Activated CD4-positive, alpha-beta T cell treated with anti-CD3 and anti-CD28 coated beads, Interleukin-10, Interleukin-2, amounts not matched to agents 100 ng/mL and 50 ng/mL, durations not matched to agents 16 hours and 8 hours (primary cell): Measurements from ENCODE around the gene HACL1.
A peak's percentile ranks its signal among the peaks of the same experiment; 100 is the strongest.
"Not testable (repeated sequence)": the region's sequence is repeated elsewhere in the genome, so short reads cannot be mapped to it uniquely, and the experiment has no call there.

Source experiments
- DNase-seq: peaks from one replicate; pipeline ENCODE4 v3.0.0-alpha.2; 2020

HACL1 gene

GRCh38 chr3:15629860-15630597 lies 28.7 kb upstream of the HACL1 start:
- peak; percentile 88 for DNase-seq

DNA sequence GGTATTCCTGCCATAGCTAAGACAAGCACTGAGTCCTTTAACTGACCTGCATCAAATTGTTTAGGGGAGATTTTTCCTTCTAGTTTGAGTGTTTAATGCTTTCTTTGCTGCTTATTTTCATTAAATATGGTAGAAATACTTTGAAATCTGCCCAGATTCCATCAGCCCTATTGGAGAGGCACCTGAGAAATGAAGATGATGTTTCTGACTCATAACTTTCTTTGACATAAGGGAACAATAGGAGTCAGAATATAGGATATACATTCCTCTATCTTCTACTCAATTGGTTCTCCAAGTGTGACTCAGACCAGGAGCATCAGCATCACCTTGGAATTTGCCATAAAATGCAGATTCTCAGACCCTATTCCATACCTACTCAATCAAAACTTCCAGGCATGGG lies 27.6 kb upstream of the HACL1 start:
- no peak for DNase-seq

DNA sequence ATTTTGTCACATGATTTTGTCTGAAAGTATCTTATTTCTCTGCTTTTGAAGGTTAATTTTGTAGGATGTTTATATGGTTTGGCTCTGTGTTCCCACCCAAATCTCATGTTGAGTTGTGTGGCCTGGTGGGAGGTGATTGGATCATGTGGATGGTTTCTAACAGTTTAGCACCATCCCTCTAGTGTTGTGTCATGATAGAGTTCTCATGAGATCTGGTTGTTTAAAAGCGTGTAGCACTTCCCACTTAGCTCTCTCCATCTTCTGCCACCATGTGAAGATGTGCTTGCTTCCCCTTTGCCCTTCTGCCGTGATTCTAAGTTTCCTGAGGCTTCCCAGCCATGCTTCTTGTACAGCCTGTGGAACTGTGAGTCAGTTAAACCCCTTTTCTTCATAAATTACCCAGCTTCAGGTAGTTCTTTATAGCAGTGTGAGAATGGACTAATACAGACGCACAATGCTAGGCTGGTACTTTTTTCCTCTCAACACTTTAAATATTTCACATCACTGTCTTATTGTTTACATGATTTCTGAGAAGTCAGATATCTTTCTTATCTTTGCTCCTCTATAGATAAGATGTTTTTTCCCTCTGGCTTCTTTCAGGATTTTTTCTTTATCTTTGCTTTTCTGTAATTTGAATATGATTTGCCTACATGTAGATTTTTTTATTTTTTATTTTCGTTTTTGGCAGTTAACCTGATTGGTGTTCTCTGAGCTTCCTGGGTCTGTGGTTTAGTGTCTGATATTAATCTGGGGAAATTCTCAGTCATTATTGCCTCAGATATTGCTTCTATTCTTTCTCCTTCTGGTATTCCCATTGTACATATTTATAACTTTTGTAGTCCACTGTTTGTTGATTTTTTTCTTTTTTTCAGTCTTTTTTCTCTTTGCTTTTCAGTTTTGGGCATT lies 22.4 kb upstream of the HACL1 start:
- peak; percentile 33 for DNase-seq

- not testable (repeated sequence) for DNase-seq
Observed at GRCh38 chr3:15619659-15620464, 18.5 kb upstream of the HACL1 start.

DNA sequence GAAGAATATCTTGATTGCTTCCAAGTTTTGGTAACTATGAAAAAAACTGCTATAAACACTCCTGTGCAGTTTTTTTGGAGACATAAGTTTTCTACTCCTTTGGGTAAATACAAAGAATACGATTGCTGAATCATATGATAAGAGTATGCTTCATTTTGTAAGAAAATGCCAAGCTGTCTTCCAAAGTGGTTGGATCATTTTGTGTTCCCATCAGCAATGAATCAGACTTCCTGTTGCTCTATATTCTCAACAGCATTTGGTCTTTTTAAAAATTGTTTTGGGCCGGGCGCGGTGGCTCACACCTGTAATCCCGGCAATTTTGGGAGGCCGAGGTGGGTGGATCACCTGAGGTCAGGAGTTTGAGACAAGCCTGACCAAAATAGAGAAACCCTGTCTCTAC lies 14.7 kb upstream of the HACL1 start:
- no peak for DNase-seq

DNA sequence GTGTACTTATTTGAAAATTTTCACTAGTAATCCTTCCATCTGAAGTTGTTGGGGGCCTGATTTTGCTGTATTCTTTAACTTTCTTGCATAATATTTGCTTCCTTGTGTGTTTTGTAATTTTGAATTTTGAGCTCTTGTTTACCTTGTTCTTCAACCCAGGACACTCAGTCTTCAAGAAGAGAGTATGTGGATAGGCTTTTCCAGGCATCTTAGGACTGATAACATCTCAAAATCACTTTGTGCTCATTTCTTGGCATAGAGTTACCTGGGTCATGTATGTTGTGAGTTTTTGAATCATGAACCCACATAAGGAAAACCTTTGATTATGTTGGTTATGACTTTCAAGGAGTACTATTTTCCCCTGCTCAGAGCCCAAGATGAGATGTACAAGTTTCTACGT lies 13.6 kb upstream of the HACL1 start:
- DNase-seq = no peak

- no peak for DNase-seq
Observed at GRCh38 chr3:15612001-15612400, 10.6 kb upstream of the HACL1 start.

DNA sequence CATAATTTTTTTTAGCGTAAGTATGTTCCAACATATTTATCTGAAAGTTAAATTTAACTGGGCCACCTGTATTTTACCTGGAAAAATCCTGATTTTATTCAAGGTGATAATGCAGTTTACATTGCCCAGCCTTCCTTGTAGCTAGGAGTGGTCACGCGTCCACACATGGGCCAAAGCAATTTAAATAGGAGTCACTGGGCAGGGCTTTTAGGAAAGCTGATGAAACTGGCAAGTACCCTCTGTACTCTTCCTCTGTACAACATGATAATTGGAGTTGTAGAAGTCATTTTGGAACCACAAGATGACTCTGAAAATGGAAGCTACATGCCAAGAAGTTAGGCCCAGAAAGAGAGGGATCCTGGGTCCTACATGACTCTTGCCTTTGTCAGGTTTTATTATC lies 9.6 kb upstream of the HACL1 start:
- no peak for DNase-seq

- DNase-seq = no peak
Observed at GRCh38 chr3:15610082-15610759, 8.9 kb upstream of the HACL1 start.

DNA sequence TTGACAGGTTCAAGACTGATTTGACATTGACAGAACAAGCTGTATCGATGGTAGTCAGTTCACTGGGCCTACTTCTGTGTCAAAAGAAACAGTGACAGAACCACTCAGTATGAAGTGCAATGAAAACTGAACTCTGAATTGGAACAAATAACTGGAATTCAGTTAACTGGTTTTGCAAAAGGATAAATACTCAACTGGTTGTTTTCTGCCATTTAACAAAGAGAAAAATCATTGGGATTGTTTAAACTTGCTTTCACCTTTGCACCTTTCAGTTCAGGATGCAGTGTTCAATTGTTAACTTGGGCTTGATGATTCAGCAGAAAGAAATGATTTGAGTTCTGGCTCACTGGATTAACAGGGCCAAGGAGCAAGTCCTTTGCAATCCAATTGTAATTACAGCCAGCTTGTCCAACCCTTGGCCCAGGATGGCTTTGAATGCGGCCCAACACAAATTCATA lies 5.1 kb upstream of the HACL1 start:
- DNase-seq = no peak

DNA sequence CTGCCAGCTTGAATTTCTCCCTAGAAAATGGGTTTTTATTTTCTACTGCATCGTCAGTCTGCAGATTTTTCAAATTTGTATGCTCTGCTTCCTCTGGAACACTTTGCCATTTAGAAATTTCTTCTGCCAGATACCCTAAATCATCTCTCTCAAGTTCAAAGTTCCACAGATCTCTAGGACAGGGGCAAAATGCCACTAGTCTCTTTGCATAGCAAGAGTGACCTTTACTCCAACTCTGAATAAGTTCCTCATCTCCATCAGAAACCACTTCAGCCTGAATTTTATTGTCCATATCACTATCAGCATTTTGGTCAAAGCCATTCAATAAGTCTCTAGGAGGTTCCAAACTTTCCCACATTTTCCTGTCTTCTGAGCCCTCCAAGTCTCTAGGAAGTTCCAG lies 3.2 kb upstream of the HACL1 start:
- DNase-seq = not testable (repeated sequence)

- DNase-seq = not testable (repeated sequence)
Observed at GRCh38 chr3:15602816-15603215, 1.4 kb upstream of the HACL1 start.

- DNase-seq = no peak
Observed at GRCh38 chr3:15602146-15602536, 772 bp upstream of the HACL1 start.

DNA sequence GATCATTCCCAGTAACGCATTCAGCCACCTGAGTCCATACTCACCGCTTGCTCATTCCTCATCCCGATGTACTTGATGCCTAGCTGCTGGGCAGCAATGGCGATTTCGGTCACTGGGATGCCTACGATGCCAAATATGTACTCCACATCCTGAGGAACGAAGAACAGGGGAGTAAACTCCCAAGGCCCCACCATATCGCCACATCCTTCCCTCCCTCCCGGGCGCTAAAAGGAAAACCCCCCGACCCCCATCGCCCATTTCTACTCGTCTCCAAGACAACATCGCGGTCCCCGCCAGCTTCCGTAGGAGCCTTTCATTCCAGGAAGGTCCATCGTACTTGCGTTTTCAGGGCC lies 347 bp downstream of the HACL1 start:
- DNase-seq = no peak

DNA sequence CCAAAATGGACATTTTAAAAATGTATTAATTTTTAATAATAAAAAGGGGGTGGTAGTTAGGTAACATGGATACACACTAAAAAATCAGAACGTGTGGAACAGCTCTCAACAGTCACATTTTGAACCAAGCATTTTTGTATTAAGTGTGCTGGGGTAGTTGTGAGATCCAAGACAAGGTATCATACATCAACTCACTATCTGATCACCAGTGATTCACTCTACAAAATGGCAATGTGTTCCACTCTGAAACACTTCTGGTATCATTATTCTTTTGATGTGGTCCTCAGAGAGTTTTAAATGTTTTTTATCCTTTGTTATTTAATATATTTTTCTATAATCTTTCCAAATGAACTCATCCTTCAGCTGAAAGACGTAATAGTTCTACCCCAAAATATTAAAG lies 5.4 kb downstream of the HACL1 start:
- no peak for DNase-seq

GRCh38 chr3:15592968-15593367 lies 8.4 kb downstream of the HACL1 start:
- DNase-seq = no peak

GRCh38 chr3:15591928-15592327 lies 9.4 kb downstream of the HACL1 start:
- DNase-seq = no peak

DNA sequence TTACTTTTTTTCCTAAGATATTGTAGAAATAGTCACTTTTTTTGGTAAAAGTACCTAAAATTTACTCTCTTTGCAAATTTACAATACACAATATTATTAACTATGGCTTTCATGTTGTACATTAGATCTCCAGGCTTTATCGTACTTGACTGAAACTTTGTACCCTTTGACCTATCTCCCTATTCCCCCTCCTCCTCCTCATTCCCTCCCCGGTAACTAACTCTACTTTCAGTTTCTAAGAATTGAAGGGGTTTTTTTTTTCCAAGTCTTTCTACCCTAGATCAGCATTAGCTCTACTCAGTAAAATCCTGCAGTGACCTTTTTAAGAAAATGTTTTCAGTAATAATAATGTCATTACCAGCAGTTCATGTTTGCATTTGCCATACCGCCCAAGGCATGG lies 10.1 kb downstream of the HACL1 start:
- no peak for DNase-seq

- DNase-seq = no peak
Observed at GRCh38 chr3:15585111-15585845, 16.1 kb downstream of the HACL1 start.

GRCh38 chr3:15581471-15582394 lies 19.6 kb downstream of the HACL1 start:
- DNase-seq = no peak

GRCh38 chr3:15579051-15579450 lies 22.3 kb downstream of the HACL1 start:
- DNase-seq = no peak
